GM19099 (cell line): ENCODE results near the gene ZSCAN5A.

Experiments
- POLR2A ChIP-seq: IDR thresholded peaks from 3 replicates; pipeline ENCODE4 v1.6.1; 2011; ENCODE audit warnings: low read depth; ENCODE audit not compliant: insufficient read length; ENCODE audit errors: extremely low read depth

Gene ZSCAN5A

DNA sequence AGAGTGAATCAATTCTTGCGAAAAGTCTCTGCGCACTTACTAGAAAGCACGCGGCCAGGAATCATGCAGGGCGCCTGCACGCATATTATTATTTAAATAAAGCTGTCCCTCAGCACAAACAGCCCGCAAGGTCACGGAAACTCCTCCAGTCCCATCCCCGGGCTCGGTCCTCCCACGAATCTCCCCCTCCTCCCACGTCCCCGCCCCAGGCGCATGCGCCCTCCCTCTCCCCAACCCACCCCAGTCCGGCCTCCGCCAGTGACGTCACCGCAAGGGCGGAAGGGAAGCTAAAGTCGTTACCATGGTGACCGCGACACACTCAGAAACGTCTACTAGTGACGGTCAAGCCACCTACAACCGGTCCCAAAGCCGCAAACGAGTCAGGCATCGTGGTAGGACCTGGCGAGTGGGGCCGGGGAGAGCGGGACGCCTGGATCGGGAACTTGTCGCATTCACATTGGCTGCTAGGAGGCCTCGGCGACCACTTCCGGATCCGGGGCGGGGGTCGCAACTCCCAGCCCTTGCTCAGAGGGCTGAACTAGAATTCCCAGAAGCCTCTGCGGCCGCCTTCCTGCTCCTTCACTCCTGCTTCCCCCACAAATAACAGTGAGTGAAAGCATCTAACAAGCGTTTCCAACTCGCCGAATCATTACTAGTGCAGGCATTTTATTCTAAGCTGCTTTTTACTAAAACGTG is at the start of gene ZSCAN5A:
TSS of gene ZSCAN5A (minus strand) at position 459 of the 696 bp plus-strand sequence. CDS start 89,793 bp downstream, outside the sequence.
- TF ChIP-seq POLR2A = peak; percentile 70

DNA sequence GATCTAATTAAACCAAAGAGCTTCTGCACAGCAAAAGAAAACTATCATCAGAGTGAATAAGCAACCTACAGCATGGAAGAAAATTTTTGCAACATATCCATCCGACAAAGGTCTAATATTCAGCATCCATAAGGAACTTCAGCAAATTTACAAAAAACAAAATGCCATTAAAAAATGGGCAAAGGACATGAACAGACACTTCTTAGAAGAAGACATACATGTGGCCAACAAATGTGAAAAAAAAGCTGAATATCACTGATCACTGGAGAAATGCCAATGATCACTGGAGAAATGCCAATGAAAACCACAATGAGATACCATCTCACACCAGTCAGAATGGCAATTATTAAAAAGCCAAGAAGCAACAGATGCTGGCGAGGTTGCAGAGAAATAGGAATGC is 46.2 kb upstream of the ZSCAN5A start:
- TF ChIP-seq POLR2A = no peak

DNA sequence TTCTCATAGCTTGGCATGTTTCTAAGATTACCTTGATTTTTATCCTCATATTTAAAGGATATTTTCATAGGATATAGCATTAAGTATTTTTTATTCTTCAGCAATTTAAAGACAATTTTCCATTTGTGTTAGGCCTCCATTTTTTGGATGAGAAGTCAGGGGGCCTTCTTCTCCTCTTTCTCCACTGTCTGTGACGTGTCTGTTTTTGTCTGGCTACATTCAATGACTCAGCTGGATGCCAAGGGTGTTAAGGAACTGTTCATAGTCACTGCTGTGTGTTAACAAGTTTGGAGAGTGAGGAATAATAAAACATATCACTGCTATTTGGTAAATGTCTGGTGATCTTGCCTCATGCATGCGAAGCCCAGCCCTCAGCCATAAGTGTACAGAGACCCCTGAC is 42.3 kb upstream of the ZSCAN5A start:
- no peak for TF ChIP-seq POLR2A

GRCh38 chr19:56355517-56355916 is 40.9 kb upstream of the ZSCAN5A start:
- TF ChIP-seq POLR2A = no peak

DNA sequence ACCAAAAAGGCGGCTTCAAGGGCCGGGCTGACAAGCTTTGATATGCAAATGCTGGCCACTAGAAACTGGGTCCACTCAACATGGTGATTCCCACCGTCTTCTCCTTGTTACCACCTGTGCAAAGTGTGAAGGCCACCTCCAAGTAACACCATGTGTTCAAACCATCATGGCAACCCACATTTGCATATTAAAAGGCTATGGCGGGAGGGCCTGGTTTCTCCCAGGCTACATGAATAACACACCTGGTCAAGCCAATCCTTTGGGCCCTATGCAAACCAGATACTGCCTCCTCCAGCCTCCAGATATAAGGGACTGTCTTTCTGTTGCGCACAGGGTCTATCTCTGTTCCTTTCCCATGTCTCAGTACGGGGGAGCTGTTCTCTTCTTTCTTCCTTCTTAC is 36.6 kb upstream of the ZSCAN5A start:
- no peak for TF ChIP-seq POLR2A

DNA sequence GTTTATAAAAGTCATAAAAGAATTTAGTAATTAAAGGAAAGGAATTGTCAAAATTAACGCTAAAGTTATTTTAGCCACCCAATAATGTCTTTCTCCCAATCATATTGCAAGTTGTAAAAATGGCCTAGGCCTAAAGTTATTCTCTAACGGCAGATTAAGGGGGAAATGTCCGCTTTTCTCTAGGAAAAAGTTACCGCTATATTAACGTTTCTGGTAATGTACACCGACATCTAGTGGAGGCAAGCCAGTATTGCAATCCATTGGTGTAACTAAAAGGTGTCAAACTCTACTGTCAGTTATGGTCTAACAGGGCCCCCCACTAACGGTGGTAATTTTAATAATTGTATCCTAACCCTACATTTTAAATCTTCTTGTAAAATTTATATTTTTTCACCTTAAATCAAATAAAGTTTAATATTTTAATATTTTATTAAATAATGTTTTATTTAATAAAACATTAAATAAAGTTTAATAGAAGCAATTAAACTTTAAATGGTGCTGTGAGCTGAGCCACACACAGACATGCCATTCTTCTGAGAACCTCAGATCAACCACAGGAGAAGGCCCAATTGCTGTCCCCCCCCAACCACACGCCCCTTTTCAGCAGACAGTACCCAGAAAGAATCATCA is 35.9 kb upstream of the ZSCAN5A start:
- TF ChIP-seq POLR2A = no peak

DNA sequence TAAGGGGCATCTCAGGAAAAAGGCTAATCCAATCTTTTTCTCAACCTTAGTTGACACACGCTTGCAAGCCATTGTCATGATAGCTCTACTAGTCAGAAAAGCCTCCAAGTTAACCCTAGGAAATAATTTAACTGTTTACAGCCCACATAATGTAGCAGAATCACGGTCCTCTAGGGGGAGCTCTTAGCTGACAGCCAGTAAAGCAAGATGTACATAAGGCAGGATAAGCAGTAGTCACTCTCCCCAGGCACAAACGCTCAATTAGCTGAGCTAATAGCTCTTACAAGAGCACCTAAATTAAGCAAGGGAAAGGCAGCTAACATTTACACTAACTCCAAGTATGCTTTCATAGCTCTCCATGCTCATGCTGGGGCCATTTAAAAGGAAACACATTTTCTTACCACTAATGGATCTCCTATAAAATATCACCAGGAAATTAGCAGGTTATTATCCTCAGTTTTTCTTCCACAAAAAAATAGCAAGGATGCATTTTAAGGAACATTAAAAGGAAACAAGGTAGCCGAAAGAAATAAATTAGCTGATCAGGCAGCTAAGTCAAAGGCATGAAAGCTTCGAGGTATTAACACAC is 33.7 kb upstream of the ZSCAN5A start:
- TF ChIP-seq POLR2A = no peak

DNA sequence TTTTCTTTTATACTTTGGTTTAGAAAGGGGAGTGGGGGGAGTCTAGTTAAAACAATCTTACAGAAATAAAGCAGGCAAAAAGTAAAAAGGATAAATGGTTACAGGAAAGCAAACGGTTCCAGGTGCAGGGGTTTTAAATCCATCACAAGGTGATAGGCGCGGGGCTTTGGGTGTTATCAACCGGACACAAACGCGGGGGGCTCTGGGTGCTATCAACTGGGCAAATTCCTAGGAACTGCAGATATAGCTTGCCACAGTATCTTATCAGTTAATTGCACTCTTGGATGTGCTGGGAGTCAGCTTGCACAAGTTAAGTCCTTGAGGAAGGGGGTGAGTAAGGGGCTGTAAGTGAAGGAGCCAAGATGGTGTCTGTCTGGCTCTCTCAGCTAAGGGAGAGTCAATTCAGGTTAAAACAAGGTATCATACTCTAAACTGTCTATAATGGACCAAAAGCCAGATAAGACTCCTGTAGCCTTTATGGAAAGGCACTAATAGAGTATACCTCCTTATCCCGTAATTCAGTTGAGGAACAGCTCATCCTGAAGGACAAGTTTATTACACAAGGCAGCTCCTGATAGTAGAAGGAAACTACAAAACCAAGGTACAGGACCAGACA is 32.6 kb upstream of the ZSCAN5A start:
- TF ChIP-seq POLR2A = no peak

- no peak for TF ChIP-seq POLR2A
These were observed 27.3 kb upstream of the ZSCAN5A start for GRCh38 chr19:56341948-56342347.

- TF ChIP-seq POLR2A = no peak
These were observed 18.9 kb upstream of the ZSCAN5A start for GRCh38 chr19:56333506-56333905.

DNA sequence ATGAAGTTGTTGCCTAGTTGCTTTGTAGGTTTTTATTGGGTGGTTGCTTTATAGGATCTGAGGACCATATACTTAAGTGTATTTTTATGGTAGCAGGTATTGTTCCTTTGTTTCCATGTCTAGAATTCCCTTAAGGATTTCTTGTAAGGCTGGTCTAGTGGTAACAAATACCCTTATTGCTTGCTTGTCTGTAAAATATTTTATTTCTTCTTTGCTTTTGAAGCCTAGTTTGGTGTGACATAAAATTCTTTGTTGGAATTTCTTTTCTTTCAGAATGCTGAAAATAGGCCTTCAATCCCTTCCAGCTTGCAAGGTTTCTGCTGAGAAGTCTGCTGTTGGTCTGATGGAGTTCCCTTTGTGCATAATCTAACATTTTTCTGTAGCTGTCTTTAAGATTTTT is 18.1 kb upstream of the ZSCAN5A start:
- no peak for TF ChIP-seq POLR2A

GRCh38 chr19:56324436-56324835 is 9.8 kb upstream of the ZSCAN5A start:
- TF ChIP-seq POLR2A = no peak

- TF ChIP-seq POLR2A = no peak
These were observed 7.4 kb upstream of the ZSCAN5A start for GRCh38 chr19:56321989-56322440.

DNA sequence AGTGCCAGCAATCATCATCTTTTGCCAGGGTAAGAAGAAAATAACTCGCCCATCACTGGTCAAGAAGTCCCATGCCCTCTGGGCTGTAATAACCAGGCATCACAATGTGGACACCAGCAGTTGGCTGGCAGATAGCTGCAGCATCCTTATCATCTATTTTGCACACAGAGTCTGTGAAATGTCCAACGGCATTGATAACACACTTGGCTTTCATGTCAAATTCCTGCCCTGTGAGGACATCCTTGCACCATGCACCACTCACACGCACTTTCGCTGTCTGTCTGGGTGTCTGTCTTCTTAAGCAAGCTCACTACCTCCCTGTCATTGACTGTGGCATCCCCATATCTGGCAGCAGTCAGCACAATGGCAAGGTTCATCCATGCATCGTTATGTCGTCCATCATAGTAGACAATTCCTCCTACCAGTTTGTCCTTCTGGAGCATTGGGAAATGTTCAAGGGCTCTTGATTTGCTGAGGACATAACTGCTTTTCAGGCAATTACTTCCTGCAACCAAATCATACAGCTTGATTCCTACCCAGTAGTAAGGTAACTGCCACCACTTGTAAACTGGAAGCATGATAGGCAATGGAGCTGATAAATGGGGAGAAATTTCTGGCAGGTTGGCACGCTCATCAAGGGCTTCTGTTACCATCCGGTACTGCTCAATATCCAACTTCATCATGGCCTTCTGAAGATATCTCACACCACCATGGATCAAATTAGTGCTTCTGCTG is 6.8 kb upstream of the ZSCAN5A start:
- TF ChIP-seq POLR2A = no peak

DNA sequence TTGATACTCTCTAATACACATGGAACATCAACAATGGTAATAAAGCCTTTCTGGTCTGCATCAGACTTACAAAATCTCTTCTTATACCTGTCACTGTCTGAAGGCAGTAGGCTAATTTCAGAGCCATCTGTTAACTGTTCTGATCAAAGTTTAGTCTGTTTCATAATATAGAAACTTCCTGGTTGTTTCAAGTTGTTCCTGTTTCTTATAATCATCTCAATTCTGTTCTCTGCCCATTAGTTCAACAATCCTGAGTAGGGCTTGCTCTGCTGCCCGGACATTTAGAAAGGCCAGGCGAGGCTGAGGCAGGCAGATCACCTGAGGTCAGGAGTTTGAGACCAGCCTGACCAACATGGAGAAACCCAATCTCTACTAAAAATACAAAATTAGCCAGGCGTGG is 5.4 kb upstream of the ZSCAN5A start:
- TF ChIP-seq POLR2A = no peak
